ENCODE results near the gene DLGAP5. TPM values are rescaled to one million over a fixed set of nuclear protein-coding genes. Genes with fewer than 3 reads are reported as not detected.

The DLGAP5 gene
- total and polyA plus RNA-seq, 9 donors = 0.43 to 0.69 (median 0.47) TPM; not detected in 4

DNA sequence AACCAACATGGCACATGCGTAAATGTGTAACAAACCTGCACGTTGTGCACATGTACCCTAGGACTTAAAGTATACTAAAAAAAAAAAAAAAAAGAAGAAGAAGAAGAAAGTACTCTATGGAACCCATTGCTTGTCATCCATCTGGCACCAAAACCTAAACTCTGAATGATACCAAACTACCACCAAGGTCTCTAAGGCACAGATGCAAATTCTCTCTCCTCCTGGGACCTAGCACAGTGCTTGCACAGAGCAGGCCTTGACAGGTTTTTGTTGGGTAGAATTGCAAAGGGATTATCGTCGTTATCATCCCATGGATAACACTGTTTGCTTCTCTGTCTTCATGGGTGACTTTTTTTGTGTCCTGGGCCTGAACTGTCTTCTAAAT, 75.5 kb downstream of the DLGAP5 start:
- H3K27ac ChIP-seq = no peak overlapping the region
- TF ChIP-seq EP300 (IDR thresholded peaks at IDR 0.05) = no peak
- TF ChIP-seq POLR2A (IDR thresholded peaks at IDR 0.05) = no peak
- TF ChIP-seq, protein P1, sequence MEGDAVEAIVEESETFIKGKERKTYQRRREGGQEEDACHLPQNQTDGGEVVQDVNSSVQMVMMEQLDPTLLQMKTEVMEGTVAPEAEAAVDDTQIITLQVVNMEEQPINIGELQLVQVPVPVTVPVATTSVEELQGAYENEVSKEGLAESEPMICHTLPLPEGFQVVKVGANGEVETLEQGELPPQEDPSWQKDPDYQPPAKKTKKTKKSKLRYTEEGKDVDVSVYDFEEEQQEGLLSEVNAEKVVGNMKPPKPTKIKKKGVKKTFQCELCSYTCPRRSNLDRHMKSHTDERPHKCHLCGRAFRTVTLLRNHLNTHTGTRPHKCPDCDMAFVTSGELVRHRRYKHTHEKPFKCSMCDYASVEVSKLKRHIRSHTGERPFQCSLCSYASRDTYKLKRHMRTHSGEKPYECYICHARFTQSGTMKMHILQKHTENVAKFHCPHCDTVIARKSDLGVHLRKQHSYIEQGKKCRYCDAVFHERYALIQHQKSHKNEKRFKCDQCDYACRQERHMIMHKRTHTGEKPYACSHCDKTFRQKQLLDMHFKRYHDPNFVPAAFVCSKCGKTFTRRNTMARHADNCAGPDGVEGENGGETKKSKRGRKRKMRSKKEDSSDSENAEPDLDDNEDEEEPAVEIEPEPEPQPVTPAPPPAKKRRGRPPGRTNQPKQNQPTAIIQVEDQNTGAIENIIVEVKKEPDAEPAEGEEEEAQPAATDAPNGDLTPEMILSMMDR (IDR thresholded peaks at IDR 0.05) = no peak
- no peaks in the 10 kb centered on the region for H3K36me3 ChIP-seq
- intact Hi-C loops (cut with DNase I) = no loop called here
- no peaks in the 10 kb centered on the region for H3K9me3 ChIP-seq
- WGBS, 3 donors = 87 to 90% (median 87%) methylated on average over 4 of the region's 4 CpGs
- H3K4me3 ChIP-seq = no peak overlapping the region
- H3K4me1 ChIP-seq (ENCODE audit: insufficient read depth) = peaks cover 7% of the 10 kb centered on the region
- H3K27me3 ChIP-seq = no peaks in the 10 kb centered on the region
- no peak for DNase-seq

DNA sequence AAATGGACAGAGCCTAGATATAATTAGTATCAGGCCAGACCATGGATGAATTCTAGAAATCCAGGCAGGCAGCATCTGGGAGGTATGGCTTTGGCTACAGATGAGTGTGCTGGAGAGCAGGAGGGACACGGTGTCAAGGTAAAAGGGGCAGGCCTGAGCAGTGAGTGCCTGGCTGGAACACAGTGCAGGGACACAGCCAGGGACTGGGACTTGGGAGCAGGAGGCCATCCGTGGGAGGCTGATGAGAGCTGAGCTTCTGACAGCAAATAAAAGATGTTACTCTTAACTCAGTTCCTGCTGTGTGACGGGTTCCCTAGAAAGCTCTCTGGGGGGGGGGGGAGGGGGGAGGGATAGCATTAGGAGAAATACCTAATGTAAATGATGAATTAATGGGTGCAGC, 75.9 kb downstream of the DLGAP5 start:
- TF ChIP-seq, protein P1 (IDR thresholded peaks at IDR 0.05) = no peak
- TF ChIP-seq POLR2A (IDR thresholded peaks at IDR 0.05) (no peak), EP300 (IDR thresholded peaks at IDR 0.05) (no peak)
- Histone ChIP-seq H3K27ac (no peak overlapping the region), H3K9me3 (no peaks in the 10 kb centered on the region), H3K4me1 (ENCODE audit: insufficient read depth) (peaks cover 7% of the 10 kb centered on the region), H3K27me3 (no peaks in the 10 kb centered on the region), H3K4me3 (no peak overlapping the region), H3K36me3 (no peaks in the 10 kb centered on the region)
- 32 to 41% (median 39%) methylated on average over 3 of the region's 3 CpGs for WGBS, 3 donors
- intact Hi-C loops (cut with DNase I) = no loop called here
- DNase-seq = no peak

DNA sequence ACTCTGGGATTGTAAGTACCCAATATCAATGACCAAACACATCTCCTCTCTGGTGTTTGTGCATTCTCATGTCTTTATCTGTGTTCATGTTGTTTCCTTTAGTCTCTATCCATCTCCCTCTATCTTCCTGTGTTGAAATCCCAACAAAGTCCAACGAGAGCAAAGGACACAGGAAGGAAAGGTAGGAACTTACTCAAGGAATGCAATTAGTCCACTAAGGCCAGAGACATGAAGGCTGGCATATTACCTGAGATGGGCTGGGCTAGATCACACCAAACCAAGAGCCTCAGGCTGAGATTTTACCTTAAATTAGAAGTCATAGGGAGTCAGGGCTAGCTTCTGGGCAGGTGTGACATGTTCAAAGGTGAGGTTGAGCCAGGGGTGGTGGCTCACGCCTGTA, 76.7 kb downstream of the DLGAP5 start:
- intact Hi-C loops (cut with DNase I) = no loop called here
- DNase-seq = no peak
- peaks cover 7% of the 10 kb centered on the region for H3K4me1 ChIP-seq (ENCODE audit: insufficient read depth)
- H3K36me3 ChIP-seq = no peaks in the 10 kb centered on the region
- no peak overlapping the region for H3K4me3 ChIP-seq
- H3K27me3 ChIP-seq = no peaks in the 10 kb centered on the region
- no peaks in the 10 kb centered on the region for H3K9me3 ChIP-seq
- no peak overlapping the region for H3K27ac ChIP-seq
- WGBS, 3 donors = 62 to 79% (median 77%) methylated on average over 2 of the region's 2 CpGs
- TF ChIP-seq EP300 (IDR thresholded peaks at IDR 0.05) (no peak), POLR2A (IDR thresholded peaks at IDR 0.05) (no peak)
- TF ChIP-seq, protein P1 (IDR thresholded peaks at IDR 0.05) = no peak

DNA sequence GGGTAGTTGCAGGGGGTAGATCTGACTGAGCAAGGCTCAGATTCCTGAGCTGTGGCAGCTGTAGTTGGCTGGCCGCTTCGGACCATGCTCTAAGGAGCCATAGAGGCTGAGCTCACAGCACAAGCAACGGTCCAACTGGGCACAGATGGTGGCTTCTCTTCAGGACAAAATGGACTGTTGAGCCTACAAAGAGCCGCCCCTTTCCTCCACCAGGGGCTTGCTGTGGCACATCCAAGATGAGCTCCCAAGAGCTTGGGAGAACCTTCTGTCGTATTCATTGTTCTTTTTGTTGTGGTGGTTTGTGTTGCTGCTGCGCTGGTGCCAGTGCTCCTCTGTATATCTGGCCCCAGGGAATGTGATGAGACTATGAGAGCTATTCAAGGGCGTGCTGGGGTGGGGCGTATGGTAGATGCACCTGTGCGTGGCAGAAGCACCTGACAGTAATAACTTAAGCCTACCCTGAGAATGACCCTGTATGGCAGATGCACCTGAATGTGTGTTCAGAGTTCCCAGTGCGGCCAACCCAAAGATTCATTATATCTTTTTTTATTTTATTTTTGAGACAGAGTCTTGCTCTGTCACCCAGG, 80.2 kb downstream of the DLGAP5 start:
- Histone ChIP-seq H3K4me3 (no peak overlapping the region), H3K27me3 (no peaks in the 10 kb centered on the region), H3K27ac (no peak overlapping the region), H3K9me3 (no peaks in the 10 kb centered on the region), H3K4me1 (ENCODE audit: insufficient read depth) (peaks cover 16% of the 10 kb centered on the region), H3K36me3 (no peaks in the 10 kb centered on the region)
- TF ChIP-seq POLR2A (IDR thresholded peaks at IDR 0.05) (no peak), EP300 (IDR thresholded peaks at IDR 0.05) (no peak)
- TF ChIP-seq, protein P1 (IDR thresholded peaks at IDR 0.05) = no peak
- intact Hi-C loops (cut with DNase I) = no loop called here
- WGBS, 3 donors = 95 to 97% (median 96%) methylated on average over 10 of the region's 10 CpGs
- DNase-seq = no peak
